Lung (tissue), 12 donors: ENCODE results near the gene PHEX. TPM values are rescaled to one million over a fixed set of nuclear protein-coding genes. Genes with fewer than 3 reads are reported as not detected.

Experiments used
- ATAC-seq: fragments of 200-7000 bp; cut with Tn5 transposase; one replicate; pipeline ENCODE4 v1.9.1; 2020; ENCODE audit warnings: moderate number of reproducible peaks; ENCODE audit not compliant: insufficient read depth, low FRiP score
- DNase-seq, 3 donors: peaks; one replicate each; pipeline ENCODE4 v3.0.0-alpha.2; 2013 to 2017
- H3K27ac ChIP-seq, 2 donors: one replicate each; pipeline ENCODE4 v1.5.1; 2013; ENCODE audit warnings: mild to moderate bottlenecking in 2 of 2, moderate library complexity in 2 of 2, control low read depth in 1 of 2, inconsistent platforms in 1 of 2, low read depth in 1 of 2, low read length in 1 of 2
- H3K27me3 ChIP-seq, 3 donors: one replicate each; pipeline ENCODE4 v1.5.1; 2013; ENCODE audit warnings: low read length in 2 of 3; ENCODE audit not compliant: control insufficient read depth in 3 of 3, insufficient read depth in 3 of 3
- H3K36me3 ChIP-seq, 4 donors: one replicate each; pipeline ENCODE4 v1.5.1; 2013; ENCODE audit warnings: low read length in 4 of 4, mild to moderate bottlenecking in 1 of 4, moderate library complexity in 1 of 4; ENCODE audit not compliant: control insufficient read depth in 4 of 4, insufficient read depth in 4 of 4
- H3K4me1 ChIP-seq, 5 donors: one replicate each; pipeline ENCODE4 v1.5.1; 2013; ENCODE audit warnings: low read length in 5 of 5, mild to moderate bottlenecking in 2 of 5, moderate library complexity in 1 of 5; ENCODE audit not compliant: control insufficient read depth in 5 of 5, insufficient read depth in 5 of 5
- H3K4me3 ChIP-seq: one replicate; pipeline ENCODE4 v1.5.1; 2013; ENCODE audit warnings: mild to moderate bottlenecking, control low read depth, moderate library complexity
- H3K9ac ChIP-seq, 2 donors: one replicate each; pipeline ENCODE4 v1.5.1; 2013; ENCODE audit warnings: low read length in 2 of 2, control low read depth in 1 of 2; ENCODE audit not compliant: insufficient read depth in 1 of 2
- H3K9me3 ChIP-seq, 4 donors: one replicate each; pipeline ENCODE4 v1.5.1; 2013; ENCODE audit warnings: low read length in 3 of 4, mild to moderate bottlenecking in 1 of 4, moderate library complexity in 1 of 4; ENCODE audit not compliant: control insufficient read depth in 4 of 4, insufficient read depth in 3 of 4
- WGBS, 2 donors: extraction: QIAGEN DNeasy Blood & Tissue Kit; methylation state at CpG; one replicate each; pipeline ENCODE4 v1.1.7; 2013; 5-methylcytosine and 5-hydroxymethylcytosine counted together
- polyA plus RNA-seq, 2 donors: library from polyadenylated mRNA; stranded (reverse); fragments of 200-250 nt; gene quantifications; one replicate each; pipeline ENCODE4 v1.2.1, GENCODE V29; 2013
- total RNA-seq, 2 donors: library from RNA; depleted of rRNA in 1 of 2; stranded (reverse); fragments of >200 nt in 1 of 2; gene quantifications; one replicate each; pipeline ENCODE4 v1.2.1, GENCODE V29; 2014 to 2021
- TF ChIP-seq, protein P1 (sequence below): IDR thresholded peaks from 2 replicates; pipeline ENCODE4 v1.5.1; 2012; ENCODE audit warnings: mild to moderate bottlenecking; ENCODE audit errors: control extremely low read depth, extremely low read depth
- donor health status: control.
- donor health status: control.
- donor health status: Bipolar disorder and iron deficiency.
- donor health status: healthy.
- donor health status: DM: yes; HTN: yes; CAD: no.

PHEX gene
- total and polyA plus RNA-seq, 4 donors, result 0.59 to 15.4 (median 3.8) TPM

GRCh38 chrX:22097012-22097694, 65.0 kb downstream of the PHEX start:
- peaks cover 0 to 3% (median 0%) of the 10 kb centered on the region in 3 donors for H3K27me3 ChIP-seq
- ATAC-seq (no peak), DNase-seq (no peak)
- no peak overlapping the region for H3K9ac ChIP-seq
- WGBS, 2 donors, result 64 to 88% methylated on average over 1 of the region's 1 CpG
- H3K4me3 ChIP-seq, result no peak overlapping the region
- no peaks in the 10 kb centered on the region for H3K36me3 ChIP-seq
- no peaks in the 10 kb centered on the region for H3K9me3 ChIP-seq
- H3K4me1 ChIP-seq, result peaks cover 0 to 7% (median 0%) of the 10 kb centered on the region in 5 donors
- no peak overlapping the region for H3K27ac ChIP-seq
- TF ChIP-seq, protein P1, sequence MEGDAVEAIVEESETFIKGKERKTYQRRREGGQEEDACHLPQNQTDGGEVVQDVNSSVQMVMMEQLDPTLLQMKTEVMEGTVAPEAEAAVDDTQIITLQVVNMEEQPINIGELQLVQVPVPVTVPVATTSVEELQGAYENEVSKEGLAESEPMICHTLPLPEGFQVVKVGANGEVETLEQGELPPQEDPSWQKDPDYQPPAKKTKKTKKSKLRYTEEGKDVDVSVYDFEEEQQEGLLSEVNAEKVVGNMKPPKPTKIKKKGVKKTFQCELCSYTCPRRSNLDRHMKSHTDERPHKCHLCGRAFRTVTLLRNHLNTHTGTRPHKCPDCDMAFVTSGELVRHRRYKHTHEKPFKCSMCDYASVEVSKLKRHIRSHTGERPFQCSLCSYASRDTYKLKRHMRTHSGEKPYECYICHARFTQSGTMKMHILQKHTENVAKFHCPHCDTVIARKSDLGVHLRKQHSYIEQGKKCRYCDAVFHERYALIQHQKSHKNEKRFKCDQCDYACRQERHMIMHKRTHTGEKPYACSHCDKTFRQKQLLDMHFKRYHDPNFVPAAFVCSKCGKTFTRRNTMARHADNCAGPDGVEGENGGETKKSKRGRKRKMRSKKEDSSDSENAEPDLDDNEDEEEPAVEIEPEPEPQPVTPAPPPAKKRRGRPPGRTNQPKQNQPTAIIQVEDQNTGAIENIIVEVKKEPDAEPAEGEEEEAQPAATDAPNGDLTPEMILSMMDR, result no peak

DNA sequence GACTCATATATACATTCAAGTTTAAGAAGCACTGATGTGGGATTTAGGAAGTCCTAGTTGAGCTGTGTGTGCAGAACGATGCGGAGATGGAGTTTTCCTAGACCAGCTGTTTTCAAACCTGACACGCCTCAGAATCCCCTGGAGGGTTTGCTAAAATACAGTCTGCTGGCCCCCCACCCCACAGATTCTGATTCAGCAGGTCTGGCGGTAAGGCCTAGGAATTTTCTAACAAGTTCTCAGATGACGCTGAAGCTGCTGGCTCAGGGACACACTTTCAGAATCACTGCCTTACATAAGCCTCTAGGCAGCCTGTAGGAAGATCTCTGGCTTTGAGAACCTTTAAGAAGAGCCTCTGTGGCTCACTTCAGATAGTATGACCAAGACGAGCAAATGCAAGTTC, 73.1 kb downstream of the PHEX start:
- WGBS, 2 donors, result 71 to 88% methylated on average over 6 of the region's 6 CpGs
- no peaks in the 10 kb centered on the region for H3K36me3 ChIP-seq

GRCh38 chrX:22105971-22106370, 73.8 kb downstream of the PHEX start:
- Histone ChIP-seq H3K4me1 (peaks cover 0 to 4% (median 0%) of the 10 kb centered on the region in 5 donors), H3K36me3 (no peaks in the 10 kb centered on the region), H3K4me3 (no peak overlapping the region), H3K27me3 (peaks cover 0 to 5% (median 0%) of the 10 kb centered on the region in 3 donors), H3K27ac (no peak overlapping the region), H3K9ac (no peak overlapping the region), H3K9me3 (peaks cover 0 to 1% (median 0%) of the 10 kb centered on the region in 4 donors)
- 85 to 86% methylated on average over 2 of the region's 2 CpGs for WGBS, 2 donors
- TF ChIP-seq, protein P1, result no peak
- no peak for ATAC-seq
- DNase-seq, result peak in 2 of 3 donors; percentile 54 to 73

More for the DNA sequence above, 73.1 kb downstream of the PHEX start:
- peak in 2 of 3 donors; percentile 39 to 43 for DNase-seq
- no peak overlapping the region for H3K4me3 ChIP-seq
- H3K4me1 ChIP-seq, result peaks cover 0 to 4% (median 0%) of the 10 kb centered on the region in 5 donors
- no peak overlapping the region for H3K9ac ChIP-seq
- TF ChIP-seq, protein P1, result no peak
- H3K9me3 ChIP-seq, result peaks cover 0 to 1% (median 0%) of the 10 kb centered on the region in 4 donors
- H3K27me3 ChIP-seq, result peaks cover 0 to 5% (median 3%) of the 10 kb centered on the region in 3 donors
- no peak for ATAC-seq
- H3K27ac ChIP-seq, result no peak overlapping the region

GRCh38 chrX:22109442-22109841, 77.3 kb downstream of the PHEX start:
- TF ChIP-seq, protein P1, result no peak
- Histone ChIP-seq H3K4me3 (no peak overlapping the region), H3K9ac (no peak overlapping the region), H3K27me3 (peaks cover 0 to 3% (median 3%) of the 10 kb centered on the region in 3 donors), H3K4me1 (peaks cover 0 to 4% (median 0%) of the 10 kb centered on the region in 5 donors), H3K36me3 (no peaks in the 10 kb centered on the region), H3K27ac (no peak overlapping the region), H3K9me3 (no peaks in the 10 kb centered on the region)
- WGBS, 2 donors, result 95 to 100% methylated on average over 1 of the region's 1 CpG
- ATAC-seq (no peak), DNase-seq (peak; percentile 35 to 70 (median 54))
